Panc1 (cell line): ENCODE measurements around the gene OR8B12. TPM values are rescaled to one million over a fixed set of nuclear protein-coding genes. Genes with fewer than 3 reads are reported as not detected.

ENCODE experiments used
- ATAC-seq: fragments of 200-7000 bp; cut with Tn5 transposase; 2 replicates; pipeline ENCODE4 v1.9.1; 2020; ENCODE audit warnings: mild to moderate bottlenecking, moderate library complexity
- BruUV-seq: library from RNA; stranded (reverse); fragments of 400-500 nt; replicated peaks from 2 replicates; lab custom pipeline; 2021; lab: Mats Ljungman, UMichigan
- CTCF ChIA-PET: fragments of 300-600 bp; sonication (Branson Sonifier 250); formaldehyde crosslinking; loops from one replicate; lab custom pipeline; 2022; ENCODE audit warnings: antibody characterized with exemption; lab: Charles Lee
- POLR2A ChIA-PET: fragments of 300-600 bp; sonication (Branson Sonifier 250); formaldehyde crosslinking; loops from one replicate; lab custom pipeline; 2022; ENCODE audit warnings: antibody characterized with exemption; lab: Charles Lee
- DNase-seq: peaks from one replicate; pipeline ENCODE4 v3.0.0-alpha.2; 2010; ENCODE audit warnings: low read depth, low spot score
- H3K27ac ChIP-seq: 2 replicates; pipeline ENCODE4 v1.5.1; 2011; ENCODE audit warnings: mild to moderate bottlenecking, low read length, inconsistent platforms
- H3K27me3 ChIP-seq: fragments of 200-500 bp; sonication (Bioruptor generic); 2 replicates; pipeline ENCODE4 v1.6.0; 2014; ENCODE audit warnings: low read length, inconsistent platforms; ENCODE audit not compliant: control insufficient read depth, insufficient read depth
- H3K36me3 ChIP-seq: fragments of 200-500 bp; sonication (Bioruptor generic); 2 replicates; pipeline ENCODE4 v1.5.1; 2014; ENCODE audit warnings: inconsistent platforms, mild to moderate bottlenecking, low read length, moderate library complexity; ENCODE audit not compliant: control insufficient read depth, insufficient read depth
- H3K4me1 ChIP-seq: 2 replicates; pipeline ENCODE4 v1.5.1; 2011; ENCODE audit warnings: inconsistent platforms, mild to moderate bottlenecking, low read length, moderate library complexity; ENCODE audit not compliant: control insufficient read depth, insufficient read depth
- H3K4me3 ChIP-seq, 2 experiments: 2 replicates each; pipeline ENCODE4 v1.5.1; 2011 to 2012; ENCODE audit warnings: low read depth in 2 of 2, low read length in 2 of 2, mild to moderate bottlenecking in 2 of 2, inconsistent platforms in 1 of 2, moderate library complexity in 1 of 2
- H3K9me3 ChIP-seq: fragments of 200-500 bp; sonication (Bioruptor generic); 2 replicates; pipeline ENCODE4 v1.5.1; 2014; ENCODE audit warnings: low read depth, mild to moderate bottlenecking, inconsistent platforms, low read length, moderate library complexity; ENCODE audit not compliant: control insufficient read depth, insufficient read depth
- CTCF ChIP-seq: fragments of 450-650 bp; IDR thresholded peaks from 2 replicates; pipeline ENCODE4 v1.5.1; 2017; ENCODE audit warnings: mild to moderate bottlenecking
- POLR2AphosphoS5 ChIP-seq: IDR thresholded peaks from 2 replicates; pipeline ENCODE4 v1.6.1; 2012; ENCODE audit warnings: mild to moderate bottlenecking, low read depth, low read length, moderate library complexity
- REST ChIP-seq, 2 experiments: IDR thresholded peaks; 2 replicates each; pipeline ENCODE4 v1.6.1; 2011 to 2012; ENCODE audit warnings: low read depth in 2 of 2, control low read depth in 1 of 2, low read length in 1 of 2, mild to moderate bottlenecking in 1 of 2, moderate library complexity in 1 of 2; ENCODE audit not compliant: insufficient read depth in 1 of 2
- SIN3A ChIP-seq: IDR thresholded peaks from 2 replicates; pipeline ENCODE4 v1.6.1; 2012; ENCODE audit warnings: low read depth, mild to moderate bottlenecking, low read length, moderate library complexity, borderline replicate concordance; ENCODE audit not compliant: insufficient read depth
- TCF7L2 ChIP-seq: IDR thresholded peaks from 2 replicates; pipeline ENCODE4 v1.6.1; 2011; ENCODE audit warnings: mild to moderate bottlenecking, low read depth, low read length, inconsistent platforms
- in situ Hi-C: cut with HindIII; loops from 2 replicates; pipeline ENCODE4 v1.10.0; 2016; ENCODE audit warnings: low sequenced_read_pairs, low pct_unique_long_range_greater_than_20kb
- intact Hi-C: fragments of 100-400 bp; cut with micrococcal nuclease; formaldehyde crosslinking; loops from one replicate; pipeline ENCODE4 v1.10.0; 2022; ENCODE audit not compliant: unreplicated experiment
- total RNA-seq: library from RNA; stranded (reverse); gene quantifications from one replicate; pipeline ENCODE4 v1.2.1, GENCODE V29; 2021; ENCODE audit not compliant: unreplicated experiment

OR8B12 gene
- total RNA-seq, 1 experiment from 2014 or later, result not detected

GRCh38 chr11:124556828-124557227 lies 13.4 kb upstream of the OR8B12 start:
- H3K36me3 ChIP-seq, result no peaks in the 10 kb centered on the region
- intact Hi-C loops, result no loop called here
- DNase-seq (no peak), ATAC-seq (no peak)
- H3K4me3 ChIP-seq, result no peak overlapping the region
- H3K9me3 ChIP-seq, result no peaks in the 10 kb centered on the region
- H3K27me3 ChIP-seq, result no peaks in the 10 kb centered on the region; the same call in 1 of the 2 replicates
- POLR2A ChIA-PET, result no interaction called here
- H3K4me1 ChIP-seq, result no peaks in the 10 kb centered on the region
- in situ Hi-C loops, result no loop called here
- CTCF ChIA-PET, result no interaction called here
- no peak overlapping the region for H3K27ac ChIP-seq
- BruUV-seq, result no TSS peak
- TF ChIP-seq POLR2AphosphoS5, result no peak
- no peak for TF ChIP-seq SIN3A
- TF ChIP-seq CTCF, result no peak
- no peak for TF ChIP-seq REST (IDR thresholded peaks at IDR 0.05; ENCODE audit: insufficient read depth in 1 of 2, low read depth in 2 of 2, low read length in 1 of 2)
- no peak for TF ChIP-seq TCF7L2

GRCh38 chr11:124551987-124552386 lies 8.5 kb upstream of the OR8B12 start:
- in situ Hi-C loops, result no loop called here
- Histone ChIP-seq H3K27ac (no peak overlapping the region), H3K4me1 (no peaks in the 10 kb centered on the region), H3K4me3 (no peak overlapping the region), H3K9me3 (no peaks in the 10 kb centered on the region), H3K36me3 (no peaks in the 10 kb centered on the region), H3K27me3 (no peaks in the 10 kb centered on the region)
- DNase-seq, result no peak
- ChIA-PET CTCF (no interaction called here), POLR2A (no interaction called here)
- ATAC-seq, result no peak
- no TSS peak for BruUV-seq
- TF ChIP-seq SIN3A (no peak), CTCF (no peak), TCF7L2 (no peak), REST (IDR thresholded peaks at IDR 0.05; ENCODE audit: insufficient read depth in 1 of 2, low read depth in 2 of 2, low read length in 1 of 2) (no peak)
- intact Hi-C loops, result no loop called here
